ENCODE results near the gene IL17F. TPM values are rescaled to one million over a fixed set of nuclear protein-coding genes. Genes with fewer than 3 reads are reported as not detected.

Gene IL17F
- total and polyA plus RNA-seq, 2 of the 8 experiments (the other 6 are each of a cell fraction or from before 2014, with no cell fraction given): 0.08 TPM; not detected in 1

GRCh38 chr6:52262620-52263344 is 18.5 kb upstream of the IL17F start:
- Histone ChIP-seq H2BK5ac (ENCODE audit: low read depth, low read length) (no peak overlapping the region), H4K5ac (ENCODE audit: insufficient read length, low read depth, low read length) (no peak overlapping the region), H3K56ac (replicated peaks; ENCODE audit: insufficient read length, low read depth, low read length) (no peak overlapping the region), H3K27ac (ENCODE audit: low read depth, low read length) (no peak overlapping the region), H3K9me3 (ENCODE audit: insufficient read depth in 2 of 2, low read depth in 1 of 2, low read length in 1 of 2) (no peaks in the 10 kb centered on the region), H2BK15ac (ENCODE audit: low read length) (no peak overlapping the region), H2BK20ac (ENCODE audit: low read length) (no peak overlapping the region), H3K23ac (ENCODE audit: insufficient read length) (no peak overlapping the region), H4K91ac (replicated peaks; ENCODE audit: insufficient read length, low read length) (no peak overlapping the region), H2AFZ (ENCODE audit: low read length) (no peak overlapping the region), H2BK12ac (ENCODE audit: low read depth, low read length) (no peak overlapping the region), H3K4me1 (replicated peaks in 1 of 4; ENCODE audit: control insufficient read depth in 3 of 4, insufficient read depth in 4 of 4, low read length in 3 of 4) (no peaks in the 10 kb centered on the region; a peak in 1 of 7 replicates), H2BK120ac (replicated peaks; ENCODE audit: low read depth, low read length) (no peak overlapping the region), H4K8ac (ENCODE audit: extremely low read depth, insufficient read depth, low read length) (no peak overlapping the region), H3K4me3 (ENCODE audit: extremely low read depth in 1 of 4, insufficient read depth in 2 of 4, low read depth in 3 of 4, low read length in 4 of 4) (no peak overlapping the region), H2AK5ac (ENCODE audit: low read depth, low read length) (no peak overlapping the region), H3K36me3 (ENCODE audit: control insufficient read depth in 2 of 4, insufficient read depth in 4 of 4, low read length in 3 of 4) (peaks cover 47 to 72% (median 65%) of the 10 kb centered on the region in 4 experiments), H3K79me1 (ENCODE audit: low read depth, low read length) (no peaks in the 10 kb centered on the region), H3K79me2 (ENCODE audit: control insufficient read depth in 1 of 2, insufficient read depth in 2 of 2, low read length in 2 of 2) (no peaks in the 10 kb centered on the region), H3K23me2 (ENCODE audit: low read depth, low read length) (no peaks in the 10 kb centered on the region), H3K27me3 (replicated peaks in 1 of 4; ENCODE audit: control insufficient read depth in 3 of 4, extremely low read depth in 1 of 4, insufficient read depth in 3 of 4, low read length in 3 of 4) (no peaks in the 10 kb centered on the region), H3K9ac (replicated peaks in 1 of 4; ENCODE audit: extremely low read depth in 1 of 4, low read depth in 3 of 4, low read length in 3 of 4) (no peak overlapping the region), H3K14ac (ENCODE audit: insufficient read length) (no peak overlapping the region), H3K4ac (replicated peaks; ENCODE audit: insufficient read length, low read depth, low read length) (no peak overlapping the region), H3K18ac (ENCODE audit: extremely low read depth, low read length) (no peak overlapping the region), H3K4me2 (ENCODE audit: insufficient read depth in 1 of 2, low read depth in 2 of 2, low read length in 2 of 2) (no peak overlapping the region), H4K20me1 (replicated peaks in 1 of 2; ENCODE audit: control insufficient read depth in 1 of 2, insufficient read depth in 2 of 2, low read length in 2 of 2) (peaks cover 0 to 2% of the 10 kb centered on the region in 2 experiments)
- FAIRE-seq: no peak
- 90% methylated on average over 9 of the region's 9 CpGs; no CpG with 5 or more reads in 1 of the 2 experiments for WGBS, 2 experiments (ENCODE audit: extremely low coverage in 1 of 2, insufficient coverage in 1 of 2, insufficient read length in 1 of 2, insufficient replicate concordance in 2 of 2, low coverage in 1 of 2, low lambda C conversion rate in 2 of 2, missing lambda C conversion rate in 1 of 2)
- DNase-seq (ENCODE audit: low read depth in 1 of 2, low spot score in 2 of 2): no peak
- CTCF ChIA-PET (ENCODE audit: partially characterized antibody): interaction anchor here (0.8 to 11.0 kb wide), 29 partner anchors 10 to 209 kb away, joined by 3 to 149 read pairs (median 7); partner anchors contain the start of genes MCM3 and PKHD1
- POLR2A ChIA-PET (ENCODE audit: partially characterized antibody): interaction anchor here (0.8 to 15.5 kb wide), 8 partner anchors 10 to 165 kb away, joined by 3 to 198 read pairs (median 6); partner anchors contain the start of gene MCM3
- TF ChIP-seq SIRT6 (IDR thresholded peaks at IDR 0.05; ENCODE audit: low read length) (no peak), YY1 (IDR thresholded peaks at IDR 0.05; ENCODE audit: low read depth, low read length) (no peak), PHF8 (conservative IDR thresholded peaks at IDR 0.05; ENCODE audit: low read depth, low read length) (no peak), JUND (IDR thresholded peaks at IDR 0.05; ENCODE audit: low read length) (no peak), USF2 (IDR thresholded peaks at IDR 0.05; ENCODE audit: low read length) (no peak), GTF2F1 (IDR thresholded peaks at IDR 0.05; ENCODE audit: borderline replicate concordance, low read depth, low read length) (no peak), CHD1 (IDR thresholded peaks at IDR 0.05; ENCODE audit: low read depth, low read length) (no peak), BACH1 (IDR thresholded peaks at IDR 0.05; ENCODE audit: low read length) (no peak), CBX8 (IDR thresholded peaks at IDR 0.05; ENCODE audit: borderline replicate concordance, low read depth, low read length) (no peak), BRCA1 (IDR thresholded peaks at IDR 0.05; ENCODE audit: low read depth, low read length) (no peak), EP300 (IDR thresholded peaks at IDR 0.05; ENCODE audit: borderline replicate concordance in 1 of 2, low read depth in 2 of 2, low read length in 2 of 2) (no peak), CHD2 (IDR thresholded peaks at IDR 0.05; ENCODE audit: low read length) (no peak)
